ENCODE data around the gene ERBB2. TPM values are rescaled to one million over a fixed set of nuclear protein-coding genes. Genes with fewer than 3 reads are reported as not detected.

Gene ERBB2
- total RNA-seq = 10 to 100 TPM; 72.7 to 78.5 TPM
- long read RNA-seq, full-length matches to known transcripts = 6 of 40 reads
- long read RNA-seq, partial matches to known transcripts = 30 of 40 reads
- long read RNA-seq, other reads (novel, unspliced or antisense) = 4 of 40 reads

DNA sequence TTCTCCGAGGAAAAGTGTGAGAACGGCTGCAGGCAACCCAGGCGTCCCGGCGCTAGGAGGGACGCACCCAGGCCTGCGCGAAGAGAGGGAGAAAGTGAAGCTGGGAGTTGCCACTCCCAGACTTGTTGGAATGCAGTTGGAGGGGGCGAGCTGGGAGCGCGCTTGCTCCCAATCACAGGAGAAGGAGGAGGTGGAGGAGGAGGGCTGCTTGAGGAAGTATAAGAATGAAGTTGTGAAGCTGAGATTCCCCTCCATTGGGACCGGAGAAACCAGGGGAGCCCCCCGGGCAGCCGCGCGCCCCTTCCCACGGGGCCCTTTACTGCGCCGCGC lies at the start of gene ERBB2:
Gene ERBB2, plus strand, starts transcription at position 247 of the 330 bp plus-strand sequence. CDS start 175 bp downstream, outside the sequence.
- DNase-seq = peak; percentile 81
- intact Hi-C loops (cut with DNase I) = no loop called here
- peak; percentile 89 to 92 for ATAC-seq

- intact Hi-C loops (cut with DNase I) = no loop called here
- ATAC-seq (no peak), DNase-seq (no peak)
Observed at GRCh38 chr17:39650121-39650579, 49.7 kb upstream of the ERBB2 start.

DNA sequence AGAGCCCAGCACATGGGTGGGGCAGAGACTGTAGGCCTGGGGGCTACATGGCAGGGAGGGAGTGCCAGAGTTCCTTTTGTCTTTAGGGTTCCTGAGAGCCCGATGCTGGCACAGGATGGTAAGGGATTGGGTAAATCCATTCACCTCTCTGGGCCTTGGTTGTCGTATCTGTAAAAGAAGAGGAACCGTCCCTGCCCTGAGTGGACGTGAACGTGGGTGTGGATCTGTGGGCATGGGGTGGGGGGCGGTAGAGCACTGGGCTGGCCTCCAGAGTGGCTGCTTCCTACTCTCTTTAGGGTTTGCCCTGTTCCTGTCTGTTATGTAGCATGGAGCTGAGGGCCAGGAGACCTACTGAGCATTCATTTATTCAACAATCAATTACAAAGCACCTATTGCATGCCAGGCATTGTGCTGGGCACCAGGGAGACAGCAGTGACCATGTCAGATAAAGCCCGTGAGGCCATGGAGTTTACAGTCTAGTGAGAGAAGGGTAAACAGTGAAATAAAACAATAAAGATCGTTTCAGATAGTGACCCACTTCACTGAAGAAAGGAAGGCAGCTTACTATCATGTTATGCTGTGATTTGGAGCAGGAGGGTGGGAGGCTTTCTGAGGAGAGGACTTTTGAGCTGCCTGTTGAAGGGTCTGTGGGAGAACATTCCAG lies 47.8 kb upstream of the ERBB2 start:
- intact Hi-C loops (cut with DNase I) = no loop called here

DNA sequence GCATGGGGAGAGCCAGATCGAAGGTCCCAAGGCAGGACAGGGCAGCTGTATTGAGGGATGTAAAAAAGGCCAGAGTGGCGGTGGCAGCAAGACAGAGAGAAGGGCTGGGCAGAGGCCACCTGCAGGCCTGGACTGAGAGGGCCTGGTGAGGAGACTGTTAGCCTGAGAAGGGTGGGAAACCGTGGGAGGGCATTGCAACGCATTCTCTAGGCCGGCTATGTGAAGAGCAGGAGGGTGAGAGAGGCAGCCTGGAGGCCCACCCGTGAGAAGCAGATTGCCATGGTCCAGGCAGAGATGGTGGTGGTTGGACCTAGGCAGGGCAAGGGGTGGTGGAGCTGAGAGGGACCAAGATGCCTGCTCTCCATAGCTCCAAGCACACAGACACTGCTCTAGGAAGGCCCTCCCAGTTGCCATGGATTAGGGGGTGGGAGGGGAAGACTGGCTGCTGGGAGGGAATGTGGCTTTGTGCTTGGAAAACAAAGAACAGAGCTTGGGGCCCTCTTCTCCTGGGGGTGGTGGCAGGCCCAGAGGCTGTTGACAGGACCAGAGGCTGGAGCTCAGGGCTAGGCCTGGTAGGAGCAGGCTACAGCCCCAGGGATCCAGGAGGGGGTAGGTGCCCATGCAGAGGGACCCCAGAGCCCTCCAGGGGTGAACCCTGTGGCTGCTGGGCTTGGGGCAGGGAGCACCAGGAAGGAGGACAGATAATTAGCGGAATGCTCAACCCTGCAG lies 47.1 kb upstream of the ERBB2 start:
- ATAC-seq (peak in 1 of 2 donors; percentile 18), DNase-seq (no peak)
- intact Hi-C loops (cut with DNase I) = no loop called here

More for the DNA sequence above, 47.8 kb upstream of the ERBB2 start:
- ATAC-seq (no peak), DNase-seq (no peak)

DNA sequence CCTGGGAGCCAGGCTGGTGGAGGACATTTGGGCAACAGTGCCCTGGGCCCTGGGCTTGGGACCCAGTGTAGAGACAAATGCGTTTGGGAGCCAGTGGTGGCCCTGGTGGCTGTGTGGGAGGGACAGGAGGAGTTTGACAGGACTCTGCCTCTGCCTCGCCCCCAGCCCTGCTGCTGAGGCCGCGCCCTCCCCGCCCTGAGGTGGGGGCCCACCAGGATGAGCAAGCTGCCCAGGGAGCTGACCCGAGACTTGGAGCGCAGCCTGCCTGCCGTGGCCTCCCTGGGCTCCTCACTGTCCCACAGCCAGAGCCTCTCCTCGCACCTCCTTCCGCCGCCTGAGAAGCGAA lies 46.6 kb upstream of the ERBB2 start:
- DNase-seq = no peak
- no peak for ATAC-seq
- intact Hi-C loops (cut with DNase I) = no loop called here

GRCh38 chr17:39653662-39654331 lies 46.1 kb upstream of the ERBB2 start:
- DNase-seq (peak; percentile 67), ATAC-seq (peak; percentile 54 to 67)
- intact Hi-C loops (cut with DNase I) = no loop called here

GRCh38 chr17:39655105-39655504 lies 44.8 kb upstream of the ERBB2 start:
- intact Hi-C loops (cut with DNase I) = no loop called here
- ATAC-seq (no peak), DNase-seq (no peak)

DNA sequence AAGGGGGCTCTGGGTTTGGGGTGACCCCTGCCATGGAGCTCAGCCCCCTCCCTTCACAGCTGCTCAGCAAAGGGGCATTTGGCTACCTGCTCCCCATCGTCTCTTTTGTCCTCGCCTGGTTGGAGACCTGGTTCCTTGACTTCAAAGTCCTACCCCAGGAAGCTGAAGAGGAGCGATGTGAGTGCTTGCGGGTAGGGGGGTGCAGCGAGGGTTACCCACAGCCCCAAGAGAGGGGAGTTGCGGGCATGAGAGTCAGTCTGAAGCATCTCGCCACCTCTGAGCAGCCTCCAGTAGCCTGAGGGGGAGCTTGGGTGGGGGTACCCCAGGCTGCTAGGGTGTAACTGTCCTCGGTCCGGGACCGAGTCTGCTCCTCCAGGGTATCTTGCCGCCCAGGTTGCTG lies 41.5 kb upstream of the ERBB2 start:
- ATAC-seq (no peak), DNase-seq (no peak)
- intact Hi-C loops (cut with DNase I) = no loop called here

GRCh38 chr17:39658760-39659159 lies 41.1 kb upstream of the ERBB2 start:
- DNase-seq = no peak
- intact Hi-C loops (cut with DNase I) = no loop called here
- ATAC-seq = no peak

- intact Hi-C loops (cut with DNase I) = no loop called here
- ATAC-seq = peak in 1 of 2 donors; percentile 24
- peak; percentile 53 for DNase-seq
Observed at GRCh38 chr17:39659279-39660010, 40.4 kb upstream of the ERBB2 start.

- DNase-seq = no peak
- intact Hi-C loops (cut with DNase I) = no loop called here
- ATAC-seq = no peak
Observed at GRCh38 chr17:39660011-39660360, 39.9 kb upstream of the ERBB2 start.

DNA sequence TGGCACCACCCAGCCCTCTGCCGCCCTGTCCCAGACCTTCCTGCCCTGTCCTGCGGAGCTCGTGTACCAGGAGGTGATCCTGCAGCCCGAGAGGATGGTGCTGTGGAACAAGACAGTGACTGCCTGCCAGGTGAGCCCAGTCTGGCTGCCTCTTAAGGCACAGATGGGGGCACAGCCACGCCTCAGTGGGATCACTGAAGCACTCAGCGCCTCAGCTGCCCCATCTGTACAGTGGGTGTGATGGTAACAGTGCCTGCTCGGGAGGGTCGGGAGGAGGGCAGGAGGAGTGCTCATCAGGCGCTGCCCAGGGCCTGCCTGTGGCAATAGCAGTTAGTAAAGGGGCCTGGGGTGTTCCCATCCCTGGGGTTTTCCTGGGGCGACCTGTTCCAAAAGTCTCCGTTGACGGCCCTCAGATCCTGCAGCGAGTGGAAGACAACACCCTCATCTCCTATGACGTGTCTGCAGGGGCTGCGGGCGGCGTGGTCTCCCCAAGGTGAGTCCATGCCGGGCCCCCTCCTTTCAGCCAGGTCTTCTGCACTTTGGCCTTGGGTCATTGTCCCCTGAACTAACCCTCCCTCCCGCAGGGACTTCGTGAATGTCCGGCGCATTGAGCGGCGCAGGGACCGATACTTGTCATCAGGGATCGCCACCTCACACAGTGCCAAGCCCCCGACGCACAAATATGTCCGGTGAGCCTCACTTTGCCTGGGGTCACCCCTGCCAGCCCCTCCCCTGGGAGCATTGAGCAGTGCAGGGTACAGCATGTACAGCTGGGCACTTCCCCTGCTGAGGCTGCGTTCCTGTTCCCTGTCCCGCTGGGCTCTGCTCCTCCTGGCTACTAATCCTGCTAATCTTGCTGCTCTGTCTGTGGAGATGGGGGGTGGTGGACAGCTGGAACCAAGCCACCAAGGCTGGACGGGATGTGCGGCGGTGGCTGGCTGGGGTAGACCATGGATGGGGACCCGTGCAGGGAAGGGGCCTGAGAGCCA lies 39.2 kb upstream of the ERBB2 start:
- intact Hi-C loops (cut with DNase I) = no loop called here
- ATAC-seq (peak; percentile 12 to 38), DNase-seq (peak; percentile 65)

DNA sequence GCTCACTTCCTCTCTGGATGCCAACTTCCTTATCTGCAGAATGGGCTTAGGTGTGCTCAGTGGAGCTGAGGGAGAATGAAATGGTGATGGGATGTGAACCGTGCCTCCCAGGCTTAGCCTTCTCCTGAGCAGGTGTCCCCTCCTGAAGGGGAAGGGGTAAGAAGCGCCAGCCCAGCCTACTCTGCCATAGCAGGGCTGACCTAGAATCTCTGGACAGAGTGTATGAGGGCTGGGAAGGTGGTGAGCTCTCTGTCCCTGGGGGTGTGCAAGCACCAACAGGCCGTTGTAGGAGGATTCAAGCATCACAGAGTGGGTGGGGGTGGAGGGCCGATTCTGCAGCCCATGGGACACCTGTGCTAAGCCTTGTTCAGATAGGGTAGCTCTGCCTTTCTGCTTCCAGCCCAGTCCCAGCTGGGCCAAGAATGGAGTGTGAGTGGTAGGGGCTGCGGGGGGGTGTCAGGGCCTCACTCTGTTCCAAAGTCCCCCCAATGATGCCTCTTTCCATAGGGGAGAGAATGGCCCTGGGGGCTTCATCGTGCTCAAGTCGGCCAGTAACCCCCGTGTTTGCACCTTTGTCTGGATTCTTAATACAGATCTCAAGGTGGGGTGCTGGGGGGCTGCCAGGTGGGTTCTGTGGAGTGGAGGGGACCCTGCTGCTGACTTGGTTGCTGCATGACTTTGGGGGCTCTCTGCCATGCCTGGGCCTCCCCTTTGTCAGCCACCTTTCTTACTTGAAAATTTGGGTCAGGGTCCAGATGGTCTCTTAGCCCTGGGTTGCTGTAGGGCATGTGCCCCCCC lies 37.9 kb upstream of the ERBB2 start:
- no peak for DNase-seq
- ATAC-seq = no peak
- intact Hi-C loops (cut with DNase I) = no loop called here

- no peak for DNase-seq
- ATAC-seq = no peak
- intact Hi-C loops (cut with DNase I) = no loop called here
Observed at GRCh38 chr17:39662551-39663339, 37.1 kb upstream of the ERBB2 start.

DNA sequence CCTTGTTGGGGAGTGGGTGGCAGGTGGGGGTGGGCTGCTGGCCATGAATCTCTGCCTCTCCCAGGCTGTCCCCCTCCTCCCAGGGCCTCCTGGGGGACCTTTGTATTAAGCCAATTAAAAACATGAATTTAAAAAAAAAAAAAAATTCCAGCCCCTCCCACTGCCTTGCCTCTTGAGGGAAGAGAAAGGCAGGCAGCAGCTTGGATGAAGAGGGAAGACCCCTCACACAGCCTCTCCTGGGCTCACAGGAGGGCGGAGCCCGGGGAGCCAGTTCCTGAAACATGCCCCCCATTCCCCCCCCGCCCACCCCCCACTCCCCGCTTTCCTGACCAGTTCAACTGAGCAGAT lies 36.5 kb upstream of the ERBB2 start:
- ATAC-seq = no peak
- intact Hi-C loops (cut with DNase I) = no loop called here
- no peak for DNase-seq

DNA sequence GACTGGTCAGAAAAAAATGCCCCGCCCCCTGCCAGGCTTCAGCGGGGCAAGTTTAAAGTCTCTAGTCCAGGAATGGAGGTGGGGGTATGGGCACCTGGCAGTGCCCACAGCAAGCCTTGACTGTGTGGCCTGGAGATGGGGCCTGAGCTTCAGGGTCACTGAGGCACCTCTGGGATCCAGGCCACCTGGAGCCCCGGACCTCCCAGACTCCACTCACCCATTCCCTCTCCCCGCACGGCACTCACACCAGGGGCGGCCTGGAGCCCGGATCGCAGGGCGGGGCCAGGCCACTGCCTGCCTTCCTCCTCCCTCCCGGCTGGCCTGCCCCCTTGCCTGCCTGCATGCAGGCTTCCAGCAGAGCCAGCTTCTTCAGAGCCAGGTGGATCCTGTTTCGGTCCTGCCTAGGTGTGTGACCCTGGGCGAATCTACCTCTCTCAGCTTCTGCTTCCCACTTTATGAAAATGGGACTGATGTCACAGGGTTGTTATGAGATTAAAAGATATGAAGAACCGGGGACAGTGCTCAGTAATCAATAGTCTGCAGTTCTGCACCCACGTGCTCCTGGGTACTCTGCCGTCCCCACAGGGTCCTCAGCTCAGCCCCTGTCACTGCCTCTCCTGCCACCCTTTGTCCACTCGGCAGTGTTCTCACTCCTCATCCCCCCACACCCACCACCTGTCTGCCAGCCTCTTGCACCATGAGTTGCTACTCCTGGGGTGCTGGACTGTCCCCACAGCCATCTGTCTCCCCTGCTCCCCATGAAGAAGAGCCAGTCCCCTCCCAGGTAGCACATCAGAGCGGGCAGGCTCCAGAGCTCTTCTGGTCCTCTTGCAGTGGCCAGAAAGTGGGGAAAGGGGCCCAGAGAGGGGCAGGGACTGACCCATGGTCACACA lies 35.9 kb upstream of the ERBB2 start:
- intact Hi-C loops (cut with DNase I) = no loop called here
- DNase-seq (peak; percentile 46), ATAC-seq (peak in 1 of 2 donors; percentile 22)
